ENCODE measurements around the gene LAGE3. TPM values are rescaled to one million over a fixed set of nuclear protein-coding genes. Genes with fewer than 3 reads are reported as not detected.

Gene LAGE3
- total RNA-seq, 2 donors from 2014 or later, result 9.8 to 11.5 TPM

DNA sequence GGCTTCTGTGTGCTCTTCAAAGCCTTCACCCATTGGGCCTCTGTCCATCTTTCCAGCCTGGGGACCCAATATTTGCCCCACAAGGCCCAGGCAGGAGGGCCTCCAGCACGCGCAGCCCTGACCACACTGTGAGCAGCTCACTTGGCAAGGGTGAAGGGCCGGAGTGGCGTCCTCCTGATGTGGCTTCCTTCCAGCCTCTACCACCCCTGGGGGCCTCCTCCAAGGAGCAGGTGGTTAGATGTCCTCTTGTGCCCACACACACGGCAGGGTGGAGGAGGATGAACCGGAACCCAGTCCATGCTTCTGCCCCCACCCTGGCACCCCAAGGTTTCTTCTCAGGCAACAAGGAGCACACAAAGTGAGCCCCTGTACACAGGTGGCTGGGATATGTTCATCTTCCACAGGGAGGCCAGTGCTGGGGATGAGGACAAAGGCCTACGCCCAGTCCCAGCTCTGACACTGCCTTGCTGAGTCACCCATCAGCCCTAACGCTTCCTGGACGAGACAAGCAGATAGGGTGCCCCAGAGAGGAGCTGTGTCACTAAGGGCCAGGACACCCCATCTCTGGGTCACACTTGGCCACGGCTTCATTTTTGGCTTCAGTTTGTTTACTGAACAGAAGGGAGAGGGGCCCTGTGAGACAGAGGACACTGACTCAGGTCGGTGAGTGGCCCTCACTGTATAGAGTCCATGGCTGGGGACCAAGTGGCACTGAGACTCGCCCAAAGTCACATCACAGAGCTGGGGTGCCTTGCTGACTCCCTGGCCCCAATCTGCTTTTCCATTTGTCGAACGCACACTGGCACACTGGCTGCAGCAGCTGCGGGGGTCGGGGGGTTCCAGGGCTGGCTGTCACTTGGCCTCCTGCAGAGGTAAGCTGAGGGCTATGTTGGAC, 5.4 kb upstream of the LAGE3 start:
- DNase-seq (no peak), ATAC-seq (peak; percentile 38)
- intact Hi-C loops (cut with DNase I, micrococcal nuclease), result no loop called here

DNA sequence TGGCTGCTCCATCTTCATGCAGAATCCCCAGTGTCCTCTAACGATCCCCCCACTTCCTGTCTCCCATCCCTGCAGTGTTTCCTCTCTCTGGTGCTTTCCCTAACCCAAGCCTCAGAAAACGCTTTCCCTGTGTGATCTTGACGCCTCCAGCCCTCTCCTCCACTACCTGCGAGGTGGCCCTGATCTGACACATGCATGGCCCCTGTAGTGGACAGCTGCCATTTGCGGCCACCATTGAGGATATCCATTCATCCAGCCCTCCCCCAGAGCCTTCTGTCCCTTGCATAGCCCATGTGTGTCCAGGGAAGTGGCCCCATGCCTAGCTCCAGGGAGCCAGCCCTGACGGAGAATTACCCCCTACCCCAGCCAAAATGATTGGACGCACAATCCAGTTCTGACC, 4.2 kb upstream of the LAGE3 start:
- intact Hi-C loops (cut with DNase I, micrococcal nuclease), result no loop called here
- ATAC-seq, result no peak
- DNase-seq, result no peak

DNA sequence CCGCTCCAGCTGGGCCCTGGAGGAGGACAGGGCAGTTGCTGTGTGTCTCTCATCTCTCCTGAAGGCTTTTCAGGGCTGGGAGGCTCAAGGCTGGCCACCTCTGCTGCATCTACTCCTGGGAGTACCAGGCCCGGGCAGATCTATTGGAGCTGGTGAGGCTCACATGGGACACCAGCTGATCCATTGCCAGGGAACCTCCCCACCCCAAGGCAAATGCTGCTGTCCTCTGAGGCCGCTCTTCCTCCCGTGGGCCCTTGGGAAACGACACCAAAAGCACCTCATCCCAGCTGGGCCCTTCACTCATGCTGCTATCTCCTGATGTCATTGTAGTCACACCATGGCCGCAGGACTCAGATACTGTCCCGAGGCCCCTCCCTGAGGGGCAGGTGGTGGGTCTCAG, 3.7 kb upstream of the LAGE3 start:
- no peak for DNase-seq
- ATAC-seq, result no peak

DNA sequence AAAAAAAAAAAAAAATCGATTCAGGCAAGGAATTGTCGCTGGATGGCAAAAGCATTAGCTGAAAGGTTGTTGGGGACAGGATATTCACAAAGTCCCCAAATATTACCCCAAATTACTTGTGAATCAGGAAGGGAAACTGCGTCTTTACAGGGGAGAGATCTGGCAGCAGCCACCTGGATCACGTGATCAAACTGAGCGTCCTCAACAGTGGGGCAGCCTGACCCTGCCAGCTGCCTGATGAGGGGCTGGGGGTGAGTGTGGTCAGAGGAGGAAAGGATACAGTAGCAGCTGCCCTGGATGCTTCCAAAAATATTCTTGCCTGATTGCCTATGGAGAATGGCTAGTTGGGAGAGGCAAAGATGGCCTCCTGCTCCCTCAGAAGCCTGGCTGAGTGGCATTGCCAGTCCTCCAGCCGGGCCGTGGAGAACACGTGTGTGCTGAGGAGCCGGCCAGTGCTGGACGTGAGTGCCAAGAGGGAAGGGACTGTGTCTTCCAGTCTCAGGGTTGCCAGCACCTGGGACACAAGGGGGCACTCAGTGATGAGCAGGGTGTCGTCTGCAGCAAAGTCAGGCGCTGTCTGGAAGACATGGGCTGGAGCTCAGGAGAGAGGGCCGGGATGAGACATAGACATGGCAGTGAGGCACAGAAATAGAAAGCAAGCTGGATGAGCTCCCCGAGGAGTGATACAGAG, 3.0 kb upstream of the LAGE3 start:
- no peak for DNase-seq
- ATAC-seq, result no peak
- intact Hi-C loops (cut with DNase I, micrococcal nuclease), result no loop called here

More for the DNA sequence above, 3.7 kb upstream of the LAGE3 start:
- intact Hi-C loops (cut with DNase I, micrococcal nuclease), result no loop called here

- intact Hi-C loops (cut with DNase I, micrococcal nuclease), result no loop called here
These were observed 2.1 kb upstream of the LAGE3 start for GRCh38 chrX:154481195-154481594.

GRCh38 chrX:154477891-154478477, 1.1 kb downstream of the LAGE3 start:
- intact Hi-C loops (cut with DNase I, micrococcal nuclease), result no loop called here
- DNase-seq (no peak), ATAC-seq (no peak)

More at GRCh38 chrX:154481195-154481594, 2.1 kb upstream of the LAGE3 start:
- ATAC-seq, result no peak
- no peak for DNase-seq

GRCh38 chrX:154476821-154477220, 2.3 kb downstream of the LAGE3 start:
- DNase-seq, result no peak
- intact Hi-C loops (cut with DNase I, micrococcal nuclease), result no loop called here
- ATAC-seq, result no peak

GRCh38 chrX:154473683-154474082, 5.4 kb downstream of the LAGE3 start:
- intact Hi-C loops (cut with DNase I, micrococcal nuclease), result no loop called here
- ATAC-seq, result no peak
- DNase-seq, result no peak

DNA sequence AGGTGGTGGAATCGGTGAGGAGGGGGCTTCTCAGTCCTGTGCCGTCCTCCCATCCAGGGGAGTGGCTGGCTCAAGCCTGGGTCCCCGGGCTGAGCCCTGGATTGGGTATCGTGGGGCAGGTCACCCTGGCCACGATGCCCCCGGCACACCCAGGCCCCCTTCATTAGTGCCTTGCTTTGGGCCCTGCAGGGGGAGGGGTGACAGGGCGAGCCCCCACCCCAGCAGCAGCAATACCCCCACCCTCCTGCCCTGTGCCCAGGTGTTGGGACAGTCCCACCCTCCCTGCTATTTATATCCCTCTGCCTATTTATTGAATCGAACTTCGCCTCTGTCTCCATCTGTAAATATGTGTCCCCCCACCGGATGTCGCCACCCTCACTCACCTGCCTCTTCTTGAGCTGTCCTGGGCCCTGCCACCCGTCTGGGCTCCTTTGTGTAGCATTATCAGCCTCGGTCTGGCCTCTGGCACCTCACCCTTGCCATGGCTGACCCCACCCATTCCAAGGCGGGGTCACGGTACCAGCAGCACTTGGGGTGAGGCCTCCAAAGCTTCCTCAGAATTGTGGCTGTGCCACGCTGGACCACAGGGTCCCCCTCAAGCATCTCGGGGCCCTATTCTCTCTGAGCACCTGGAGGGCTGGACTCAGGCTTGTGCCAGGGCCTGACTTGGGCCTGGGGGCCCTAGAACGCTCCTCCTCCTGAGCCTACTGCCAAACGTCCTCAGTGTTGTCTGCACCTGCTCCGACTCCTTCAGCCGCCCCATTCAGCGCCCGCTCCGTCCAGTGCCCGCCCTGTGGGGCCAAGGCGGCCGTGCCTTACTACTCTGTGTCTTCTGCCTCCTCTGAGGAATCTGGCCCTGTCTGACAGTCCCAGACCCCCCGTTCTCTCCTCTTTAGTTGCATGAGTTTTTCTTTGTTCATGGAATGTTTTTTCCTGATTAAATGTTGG, 6.1 kb downstream of the LAGE3 start:
- ATAC-seq (peak; percentile 68), DNase-seq (peak in 1 of 2 donors; percentile 29)
- intact Hi-C loops (cut with DNase I, micrococcal nuclease), result no loop called here

DNA sequence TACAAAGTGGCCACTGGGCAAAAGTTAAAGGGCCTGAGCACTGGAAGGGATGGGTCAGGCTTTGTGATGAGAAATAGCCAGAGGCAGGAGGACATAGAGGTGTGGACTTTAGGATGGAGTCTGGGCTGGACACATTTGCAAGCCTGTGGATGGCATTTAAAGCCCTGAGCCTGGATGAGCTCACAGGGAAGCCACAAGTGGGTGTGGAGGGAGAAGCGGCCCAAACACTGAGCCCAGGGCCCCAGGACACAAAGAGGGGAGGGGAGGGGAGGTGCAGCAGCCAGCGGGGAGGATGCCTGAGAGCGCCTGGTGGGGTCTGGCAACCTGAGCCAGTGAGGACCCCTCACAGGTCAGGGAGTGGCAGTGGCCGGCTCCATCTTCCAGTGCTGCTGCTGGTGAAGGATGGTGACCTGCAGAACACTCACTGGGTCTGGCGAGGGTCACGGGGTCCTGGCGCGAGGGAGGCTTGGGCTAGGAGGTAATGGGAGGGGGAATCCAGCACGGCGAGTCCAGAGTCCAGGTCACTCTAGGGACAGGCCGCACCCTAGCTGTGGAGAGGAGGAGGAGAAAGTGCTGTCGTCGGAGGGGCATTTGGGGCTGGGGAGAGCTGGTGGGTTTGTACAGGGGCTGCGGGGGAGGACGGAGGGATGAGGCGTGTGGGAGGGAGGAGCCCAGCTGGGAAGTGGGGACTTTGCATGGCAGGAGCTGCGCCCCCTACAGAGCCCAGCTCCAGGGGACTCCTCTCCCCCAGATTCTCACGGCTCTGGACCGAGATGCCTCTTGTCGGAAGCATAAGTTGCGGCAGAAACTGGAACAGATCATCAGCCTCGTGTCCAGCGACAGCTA, 7.0 kb downstream of the LAGE3 start:
- intact Hi-C loops (cut with DNase I, micrococcal nuclease), result no loop called here
- ATAC-seq (peak; percentile 53), DNase-seq (no peak)

DNA sequence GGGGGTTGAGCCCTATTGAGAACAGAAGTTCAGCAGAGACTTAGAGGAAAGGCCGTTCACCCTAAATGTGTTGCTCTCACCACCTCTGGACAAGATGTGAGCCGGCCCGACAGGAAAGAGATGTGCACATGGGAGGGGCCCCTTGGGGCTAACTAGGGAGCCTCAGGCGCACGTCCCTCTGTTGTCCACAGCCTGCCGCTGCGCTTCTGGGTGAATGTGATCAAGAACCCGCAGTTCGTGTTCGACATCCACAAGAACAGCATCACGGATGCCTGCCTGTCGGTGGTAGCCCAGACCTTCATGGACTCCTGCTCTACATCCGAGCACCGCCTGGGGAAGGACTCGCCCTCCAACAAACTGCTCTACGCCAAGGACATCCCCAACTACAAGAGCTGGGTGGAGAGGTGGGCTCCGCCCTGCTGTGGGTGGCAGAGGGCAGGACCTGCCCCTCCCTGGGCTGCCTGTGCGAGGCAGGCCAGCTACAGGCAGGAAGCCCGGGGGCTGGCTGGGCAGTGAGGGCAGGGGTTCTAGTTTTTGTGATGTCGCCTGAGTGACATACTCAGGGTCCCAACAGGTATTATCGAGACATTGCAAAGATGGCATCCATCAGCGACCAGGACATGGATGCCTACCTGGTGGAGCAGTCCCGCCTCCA, 8.0 kb downstream of the LAGE3 start:
- ATAC-seq, result no peak
- intact Hi-C loops (cut with DNase I, micrococcal nuclease), result no loop called here

GRCh38 chrX:154470434-154470833, 8.6 kb downstream of the LAGE3 start:
- ATAC-seq (no peak), DNase-seq (no peak)
- intact Hi-C loops (cut with DNase I, micrococcal nuclease), result no loop called here

More for the DNA sequence above, 8.0 kb downstream of the LAGE3 start:
- no peak for DNase-seq

DNA sequence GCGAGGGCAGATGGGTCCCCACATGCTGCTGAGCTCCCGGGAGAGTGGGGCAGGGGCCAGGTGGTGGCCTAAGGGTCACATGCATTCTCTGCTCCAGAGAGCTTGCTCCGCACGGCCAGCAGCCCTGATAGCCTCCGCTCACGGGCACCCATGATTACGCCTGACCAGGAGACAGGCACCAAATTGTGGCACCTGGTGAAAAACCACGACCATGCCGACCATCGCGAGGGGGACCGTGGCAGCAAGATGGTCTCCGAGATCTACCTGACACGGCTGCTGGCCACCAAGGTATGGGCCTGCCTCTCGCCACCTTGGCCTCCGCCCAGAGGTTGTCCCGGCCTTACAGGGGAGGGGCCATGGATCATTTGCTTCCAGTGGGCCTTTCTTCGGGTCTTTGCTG, 9.2 kb downstream of the LAGE3 start:
- intact Hi-C loops (cut with DNase I, micrococcal nuclease), result no loop called here
- DNase-seq, result no peak
- ATAC-seq, result no peak

DNA sequence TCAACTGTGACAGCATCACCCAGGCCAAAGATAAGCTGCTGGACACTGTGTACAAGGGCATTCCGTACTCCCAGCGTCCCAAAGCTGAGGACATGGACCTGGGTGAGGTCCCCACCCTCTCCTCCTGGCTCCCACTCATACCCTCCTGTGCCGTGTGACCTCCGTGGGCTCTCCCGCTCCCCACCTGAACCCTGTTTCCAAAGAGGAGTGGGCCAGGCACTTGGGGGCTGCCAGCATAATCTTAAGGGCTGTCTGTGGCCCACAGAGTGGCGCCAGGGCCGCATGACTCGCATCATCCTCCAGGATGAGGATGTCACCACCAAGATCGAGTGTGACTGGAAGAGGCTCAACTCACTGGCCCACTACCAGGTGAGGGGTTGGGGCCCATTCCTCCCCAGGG, 10.0 kb downstream of the LAGE3 start:
- intact Hi-C loops (cut with DNase I, micrococcal nuclease), result no loop called here
- ATAC-seq, result no peak
- DNase-seq, result no peak

DNA sequence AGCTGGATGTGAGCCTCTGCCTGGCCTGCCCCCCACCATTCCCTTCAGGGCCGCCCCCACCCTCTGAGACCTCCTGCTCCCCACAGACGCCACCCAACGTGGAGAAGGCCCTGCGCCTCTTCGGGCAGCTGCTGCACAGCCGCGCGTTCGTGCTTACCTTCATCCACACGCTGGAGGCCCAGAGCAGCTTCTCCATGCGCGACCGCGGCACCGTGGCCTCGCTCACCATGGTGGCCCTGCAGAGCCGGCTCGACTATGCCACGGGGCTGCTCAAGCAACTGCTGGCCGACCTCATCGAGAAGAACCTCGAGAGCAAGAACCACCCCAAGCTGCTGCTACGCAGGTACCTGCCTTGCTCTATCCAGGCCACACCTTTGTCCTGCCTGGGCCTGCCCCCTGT, 10.9 kb downstream of the LAGE3 start:
- intact Hi-C loops (cut with DNase I, micrococcal nuclease), result no loop called here
- ATAC-seq (no peak), DNase-seq (no peak)

- DNase-seq (no peak), ATAC-seq (no peak)
- intact Hi-C loops (cut with DNase I, micrococcal nuclease), result no loop called here
These were observed 11.5 kb downstream of the LAGE3 start for GRCh38 chrX:154467556-154467955.

- DNase-seq (no peak), ATAC-seq (no peak)
- intact Hi-C loops (cut with DNase I, micrococcal nuclease), result no loop called here
These were observed 12.2 kb downstream of the LAGE3 start for GRCh38 chrX:154466907-154467306.
